Prostate gland (tissue), 2 donors: ENCODE results near the gene BANP.
"Not testable (repeated sequence)": the region's sequence is repeated elsewhere in the genome, so short reads cannot be mapped to it uniquely, and the experiment has no call there.

Experiments used
- CTCF ChIP-seq, 4 experiments: fragments of 200-600 bp in 2 of 4; fragments of 450-650 bp in 2 of 4; sonication (generic) in 2 of 4; IDR thresholded peaks; 1 replicate in 3 of 4; 2 replicates in 1 of 4; pipeline ENCODE4 v1.5.1; 2016 to 2019; ENCODE audit warnings: antibody characterized with exemption in 4 of 4, mild to moderate bottlenecking in 2 of 4, moderate library complexity in 2 of 4
- POLR2AphosphoS5 ChIP-seq: sonication (generic); formaldehyde crosslinking; IDR thresholded peaks from one replicate; pipeline ENCODE4 v1.6.1; 2017; ENCODE audit warnings: antibody characterized with exemption

DNA sequence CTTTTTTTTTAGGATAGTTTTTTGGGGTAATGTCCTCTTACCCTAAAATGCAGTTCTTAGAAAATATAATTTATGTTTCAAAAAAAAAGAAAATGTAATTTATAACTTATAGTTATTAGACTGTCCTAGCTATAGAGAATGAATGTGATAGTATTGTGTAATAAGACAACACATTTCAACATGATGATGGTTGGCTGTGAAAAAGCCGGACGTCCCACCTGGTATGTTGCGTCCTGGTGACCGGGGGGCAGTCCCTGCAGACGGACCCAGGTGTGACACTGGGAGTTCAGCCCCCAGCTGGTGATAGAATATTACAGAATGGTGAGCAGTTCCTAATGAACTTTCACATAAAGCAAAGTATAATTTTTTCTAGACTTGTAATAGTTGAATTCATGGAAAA, 34.3 kb downstream of the BANP start:
- not testable (repeated sequence) for TF ChIP-seq CTCF (IDR thresholded peaks at IDR 0.05); POLR2AphosphoS5
